Measurements from ENCODE around the gene PRR22. TPM values are rescaled to one million over a fixed set of nuclear protein-coding genes. Genes with fewer than 3 reads are reported as not detected.

PRR22 gene
- total and polyA plus RNA-seq, 2 donors (not counting 3 experiments of a cell fraction or from before 2014, with no cell fraction given) = 1.4 to 3.4 TPM

DNA sequence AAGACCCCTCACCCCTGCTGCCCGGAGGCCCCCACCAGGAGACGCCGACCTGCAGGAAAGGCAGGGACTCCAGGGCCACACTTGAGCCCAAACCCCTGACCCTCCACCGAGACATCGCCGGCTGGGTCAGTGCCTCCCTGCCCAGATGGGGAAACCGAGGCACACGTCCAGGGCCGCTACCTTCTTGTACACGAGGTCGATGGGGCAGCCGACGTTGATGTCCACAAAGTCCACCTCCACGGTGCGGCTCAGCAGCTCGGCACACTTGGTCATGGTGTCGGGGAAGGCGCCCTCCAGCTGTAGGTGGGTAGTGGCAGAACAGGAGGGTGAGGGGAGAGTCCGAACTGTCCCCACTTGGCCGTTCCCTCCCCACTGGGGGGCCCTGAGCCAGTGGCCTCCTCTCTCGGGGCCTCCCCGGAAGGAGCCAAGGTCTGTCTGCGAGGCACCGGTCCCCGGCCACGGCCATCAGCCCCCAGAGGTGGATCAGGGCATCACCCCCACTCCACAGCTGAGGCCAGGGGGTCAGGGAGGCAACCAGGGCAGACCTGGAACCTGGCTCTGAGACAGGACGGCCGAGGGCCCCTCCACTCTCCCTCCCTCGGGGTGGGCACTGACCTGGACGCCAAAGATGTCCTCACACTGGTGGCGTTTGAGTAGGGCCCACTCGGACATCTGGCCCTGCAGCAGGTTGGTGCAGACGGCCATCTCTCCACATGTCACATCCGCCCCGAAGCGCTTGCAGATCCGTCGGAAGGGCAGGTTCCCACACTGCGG is 3.0 kb upstream of the PRR22 start:
- H3K4me2 ChIP-seq (ENCODE audit: insufficient read depth, low read length) = no peak overlapping the region
- H3K27me3 ChIP-seq (ENCODE audit: control insufficient read depth in 2 of 2, insufficient read depth in 2 of 2, low read length in 2 of 2) = no peaks in the 10 kb centered on the region
- ChIA-PET CTCF (no interaction called here), POLR2A (no interaction called here)
- H3K36me3 ChIP-seq (ENCODE audit: control insufficient read depth in 2 of 2, extremely low read depth in 1 of 2, insufficient read depth in 2 of 2, low read length in 2 of 2) = peaks cover 8 to 37% of the 10 kb centered on the region in 2 experiments
- no TSS peak for BruUV-seq (replicated peaks)
- no peak for DNase-seq (ENCODE audit: low read depth, low spot score)
- no peaks in the 10 kb centered on the region for H4K20me1 ChIP-seq (replicated peaks; ENCODE audit: control insufficient read depth, extremely low read depth, insufficient read depth, low read length)
- H3K9ac ChIP-seq (replicated peaks; ENCODE audit: extremely low read depth, insufficient read depth, low read length) = no peak overlapping the region
- H3K9me3 ChIP-seq (replicated peaks; ENCODE audit: control insufficient read depth, insufficient read depth, low read length) = no peaks in the 10 kb centered on the region
- peaks cover 8% of the 10 kb centered on the region for H3K79me2 ChIP-seq (ENCODE audit: control insufficient read depth, insufficient read depth, low read length)
- H2AFZ ChIP-seq (ENCODE audit: low read depth, low read length) = no peak overlapping the region
- dilution Hi-C loops (cut with MboI; ENCODE audit: extremely low pct_ligation_motif_present, low sequenced_read_pairs) (no loop called here), intact Hi-C loops (cut with micrococcal nuclease) (no loop called here)
- H3K27ac ChIP-seq (ENCODE audit: insufficient read depth, low read depth, low read length) = no peak overlapping the region
- no peak for TF ChIP-seq POLR2AphosphoS5 (IDR thresholded peaks at IDR 0.05; ENCODE audit: insufficient read depth, low read depth, low read length)
- TF ChIP-seq JUN (IDR thresholded peaks at IDR 0.05; ENCODE audit: borderline replicate concordance, insufficient read depth, insufficient read length, low read depth) = no peak
- no peak for TF ChIP-seq GATA2 (IDR thresholded peaks at IDR 0.05; ENCODE audit: insufficient read depth, insufficient read length, low read depth, low read length)
- TF ChIP-seq, protein P1, sequence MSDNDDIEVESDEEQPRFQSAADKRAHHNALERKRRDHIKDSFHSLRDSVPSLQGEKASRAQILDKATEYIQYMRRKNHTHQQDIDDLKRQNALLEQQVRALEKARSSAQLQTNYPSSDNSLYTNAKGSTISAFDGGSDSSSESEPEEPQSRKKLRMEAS (IDR thresholded peaks at IDR 0.05; ENCODE audit: insufficient read depth, insufficient read length) = no peak
- no peak for TF ChIP-seq MYC (IDR thresholded peaks at IDR 0.05; ENCODE audit: low read depth, low read length)
- TF ChIP-seq POLR2A (IDR thresholded peaks at IDR 0.05; ENCODE audit: low read depth, low read length) = no peak
- TF ChIP-seq FOS (IDR thresholded peaks at IDR 0.05; ENCODE audit: borderline replicate concordance, insufficient read depth, low read length) = no peak
- no peak for TF ChIP-seq EZH2 (IDR thresholded peaks at IDR 0.05; ENCODE audit: borderline replicate concordance, low read depth, low read length, severe bottlenecking)
- TF ChIP-seq, protein P2, sequence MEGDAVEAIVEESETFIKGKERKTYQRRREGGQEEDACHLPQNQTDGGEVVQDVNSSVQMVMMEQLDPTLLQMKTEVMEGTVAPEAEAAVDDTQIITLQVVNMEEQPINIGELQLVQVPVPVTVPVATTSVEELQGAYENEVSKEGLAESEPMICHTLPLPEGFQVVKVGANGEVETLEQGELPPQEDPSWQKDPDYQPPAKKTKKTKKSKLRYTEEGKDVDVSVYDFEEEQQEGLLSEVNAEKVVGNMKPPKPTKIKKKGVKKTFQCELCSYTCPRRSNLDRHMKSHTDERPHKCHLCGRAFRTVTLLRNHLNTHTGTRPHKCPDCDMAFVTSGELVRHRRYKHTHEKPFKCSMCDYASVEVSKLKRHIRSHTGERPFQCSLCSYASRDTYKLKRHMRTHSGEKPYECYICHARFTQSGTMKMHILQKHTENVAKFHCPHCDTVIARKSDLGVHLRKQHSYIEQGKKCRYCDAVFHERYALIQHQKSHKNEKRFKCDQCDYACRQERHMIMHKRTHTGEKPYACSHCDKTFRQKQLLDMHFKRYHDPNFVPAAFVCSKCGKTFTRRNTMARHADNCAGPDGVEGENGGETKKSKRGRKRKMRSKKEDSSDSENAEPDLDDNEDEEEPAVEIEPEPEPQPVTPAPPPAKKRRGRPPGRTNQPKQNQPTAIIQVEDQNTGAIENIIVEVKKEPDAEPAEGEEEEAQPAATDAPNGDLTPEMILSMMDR (IDR thresholded peaks at IDR 0.05; ENCODE audit: extremely low read depth in 1 of 2, insufficient read depth in 1 of 2, low read depth in 1 of 2, low read length in 2 of 2) = no peak
- peaks cover 5% of the 10 kb centered on the region for H3K4me1 ChIP-seq (ENCODE audit: control insufficient read depth, extremely low read depth, insufficient read depth, low read length)
- FAIRE-seq = no peak
- H3K4me3 ChIP-seq (replicated peaks in 1 of 3; ENCODE audit: insufficient read depth in 1 of 3, low read depth in 1 of 3, low read length in 3 of 3) = no peak overlapping the region
- H3K9me1 ChIP-seq (replicated peaks; ENCODE audit: control insufficient read depth, extremely low read depth, insufficient read depth, low read length) = no peaks in the 10 kb centered on the region

All from endothelial cell of umbilical vein (primary cell).